GM23338 (cell line): Measurements from ENCODE around the gene GRIP2. TPM values are rescaled to one million over a fixed set of nuclear protein-coding genes. Genes with fewer than 3 reads are reported as not detected.

ENCODE experiments used
- ATAC-seq: fragments of 200-7000 bp; cut with Tn5 transposase; 3 replicates; pipeline ENCODE4 v1.9.1; 2020
- DNase-seq: peaks from one replicate; pipeline ENCODE4 v3.0.0-alpha.2; 2015; ENCODE audit warnings: low spot score
- H2AFZ ChIP-seq: fragments of 200-600 bp; sonication (generic); 2 replicates; pipeline ENCODE4 v1.8.0; 2016; ENCODE audit warnings: antibody characterized with exemption, mild to moderate bottlenecking, moderate library complexity
- H3F3A ChIP-seq: fragments of 200-600 bp; sonication (generic); replicated peaks from 2 replicates; pipeline ENCODE4 v1.8.0; 2017; ENCODE audit warnings: antibody characterized with exemption, mixed run types, low read depth
- H3K27ac ChIP-seq: fragments of 200-600 bp; sonication (generic); 2 replicates; pipeline ENCODE4 v1.6.1; 2016; ENCODE audit warnings: low read depth
- H3K27me3 ChIP-seq: fragments of 200-600 bp; sonication (generic); 2 replicates; pipeline ENCODE4 v1.8.0; 2016; ENCODE audit warnings: mild to moderate bottlenecking, mixed run types, moderate library complexity; ENCODE audit not compliant: insufficient read depth
- H3K36me3 ChIP-seq: fragments of 200-600 bp; sonication (generic); 2 replicates; pipeline ENCODE4 v1.8.0; 2016; ENCODE audit warnings: mild to moderate bottlenecking; ENCODE audit not compliant: insufficient read depth
- H3K4me1 ChIP-seq: fragments of 200-600 bp; sonication (generic); 2 replicates; pipeline ENCODE4 v1.8.0; 2016; ENCODE audit warnings: mild to moderate bottlenecking, moderate library complexity; ENCODE audit not compliant: insufficient read depth
- H3K4me2 ChIP-seq: fragments of 200-600 bp; sonication (generic); 2 replicates; pipeline ENCODE4 v1.7.1; 2017; ENCODE audit warnings: mixed run types
- H3K4me3 ChIP-seq: fragments of 200-600 bp; sonication (generic); 2 replicates; pipeline ENCODE4 v1.6.1; 2016; ENCODE audit warnings: mixed run types
- H3K79me2 ChIP-seq: fragments of 200-600 bp; sonication (generic); replicated peaks from 2 replicates; pipeline ENCODE4 v1.8.0; 2017; ENCODE audit warnings: mild to moderate bottlenecking; ENCODE audit not compliant: insufficient read depth
- H3K9me2 ChIP-seq: fragments of 200-600 bp; sonication (generic); 2 replicates; pipeline ENCODE4 v1.8.0; 2017; ENCODE audit not compliant: insufficient read depth
- H4K20me1 ChIP-seq: fragments of 200-600 bp; sonication (generic); replicated peaks from 2 replicates; pipeline ENCODE4 v1.8.0; 2017; ENCODE audit warnings: mild to moderate bottlenecking; ENCODE audit not compliant: insufficient read depth
- H3K27ac Mint-ChIP-seq: 2 replicates; pipeline ENCODE4 v1.8.0; 2020; ENCODE audit warnings: inconsistent platforms, mild to moderate bottlenecking, moderate library complexity, mixed read lengths
- H3K27me3 Mint-ChIP-seq: 3 replicates; pipeline ENCODE4 v1.8.0; 2022; ENCODE audit warnings: low read depth, mild to moderate bottlenecking, moderate library complexity, mixed read lengths, inconsistent platforms; ENCODE audit not compliant: insufficient read depth, poor library complexity
- H3K36me3 Mint-ChIP-seq: 3 replicates; pipeline ENCODE4 v1.8.0; 2021; ENCODE audit warnings: low read depth, mild to moderate bottlenecking, inconsistent platforms, moderate library complexity, mixed read lengths
- H3K4me1 Mint-ChIP-seq: 3 replicates; pipeline ENCODE4 v1.8.0; 2020; ENCODE audit warnings: mild to moderate bottlenecking, inconsistent platforms, mixed read lengths
- H3K4me3 Mint-ChIP-seq: 3 replicates; pipeline ENCODE4 v1.8.0; 2021; ENCODE audit warnings: moderate library complexity, mild to moderate bottlenecking, inconsistent platforms, mixed read lengths
- H3K9me3 Mint-ChIP-seq: 3 replicates; pipeline ENCODE4 v1.8.0; 2020; ENCODE audit warnings: moderate library complexity, mild to moderate bottlenecking, inconsistent platforms, mixed read lengths
- CREB1 ChIP-seq: fragments of 250-450 bp; sonication (Bioruptor Pico); IDR thresholded peaks from 2 replicates; pipeline ENCODE4 v1.5.0; 2020; ENCODE audit warnings: low read depth, mild to moderate bottlenecking, moderate library complexity
- EZH2phosphoT487 ChIP-seq: fragments of 200-600 bp; sonication (generic); IDR thresholded peaks from one replicate; pipeline ENCODE4 v1.8.1; 2018; ENCODE audit warnings: antibody characterized with exemption; ENCODE audit not compliant: unreplicated experiment
- JUNB ChIP-seq: IDR thresholded peaks from one replicate; pipeline ENCODE4 v1.6.1; 2016; ENCODE audit warnings: antibody characterized with exemption; ENCODE audit not compliant: unreplicated experiment
- NANOG ChIP-seq: IDR thresholded peaks from 2 replicates; pipeline ENCODE4 v1.6.1; 2016; ENCODE audit warnings: antibody characterized with exemption, borderline replicate concordance
- POLR2AphosphoS5 ChIP-seq: IDR thresholded peaks from 2 replicates; pipeline ENCODE4 v1.6.1; 2016; ENCODE audit warnings: antibody characterized with exemption, low read depth
- polyA plus RNA-seq: library from polyadenylated mRNA; unstranded; fragments of >200 nt; fragmentation: Nextera tagmentation; extraction: Ambion mirVana; gene quantifications from 2 replicates; pipeline ENCODE4 v1.2.1, GENCODE V29; 2016
- total RNA-seq: library from RNA; depleted of rRNA; stranded (reverse); fragments of >200 nt; shearing (Covaris generic); gene quantifications from 2 replicates; pipeline ENCODE4 v1.2.3, GENCODE V29; 2014
- TF ChIP-seq, protein P1 (sequence below): fragments of 250-450 bp; sonication (Bioruptor Pico); IDR thresholded peaks from 2 replicates; pipeline ENCODE4 v1.5.0; 2020; ENCODE audit warnings: mild to moderate bottlenecking, moderate library complexity
- TF ChIP-seq, protein P2 (sequence below): IDR thresholded peaks from 2 replicates; pipeline ENCODE4 v1.6.1; 2016; ENCODE audit warnings: antibody characterized with exemption

GRIP2 gene
- total and polyA plus RNA-seq, 2 experiments from 2014 or later: 3.6 to 5.8 TPM

DNA sequence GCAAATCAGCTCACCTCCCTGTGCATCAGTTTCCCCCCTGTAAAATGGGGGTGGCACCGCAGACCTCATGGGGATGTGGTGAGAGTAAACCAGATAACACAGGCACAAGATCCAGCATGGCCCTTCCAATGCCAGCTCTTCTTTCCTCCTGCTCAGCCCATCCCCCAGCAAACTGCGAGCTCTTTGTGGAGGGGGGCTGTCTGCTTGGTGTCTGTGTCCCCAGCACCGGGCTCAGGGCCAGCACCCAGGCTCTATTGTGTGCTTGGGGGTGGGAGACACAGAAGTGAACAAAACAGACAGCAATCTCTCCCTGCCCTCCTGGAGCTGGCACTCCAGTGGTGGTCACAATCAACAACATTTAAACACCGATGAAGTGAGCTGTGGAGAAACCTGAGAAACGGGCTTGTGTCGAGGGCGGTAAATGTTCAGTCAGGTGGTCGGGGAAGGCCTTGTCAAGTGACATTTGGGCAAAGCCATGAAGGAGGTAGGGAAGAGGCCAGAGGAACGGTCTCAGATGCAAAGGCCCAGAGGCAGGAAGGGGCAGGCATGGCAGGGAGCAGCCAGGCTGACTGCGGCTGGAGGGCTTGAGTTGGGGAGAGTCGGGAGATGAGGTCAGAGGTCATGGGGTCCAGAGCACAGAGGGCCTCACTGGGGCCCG lies 28.4 kb downstream of the GRIP2 start:
- H3K27me3 Mint-ChIP-seq: peaks cover 7% of the 10 kb centered on the region
- DNase-seq (no peak), ATAC-seq (no peak)
- Histone ChIP-seq H3K36me3 (no peaks in the 10 kb centered on the region), H3K27me3 (no peaks in the 10 kb centered on the region), H3K9me2 (no peaks in the 10 kb centered on the region), H3K4me2 (no peak overlapping the region), H3K4me3 (no peak overlapping the region), H4K20me1 (no peaks in the 10 kb centered on the region), H3K27ac (no peak overlapping the region), H3K79me2 (no peaks in the 10 kb centered on the region), H2AFZ (no peak overlapping the region), H3F3A (no peaks in the 10 kb centered on the region), H3K4me1 (peaks cover 4% of the 10 kb centered on the region; the same call in 1 of the 2 replicates)
- peaks cover 7% of the 10 kb centered on the region for H3K4me1 Mint-ChIP-seq
- H3K36me3 Mint-ChIP-seq: no peaks in the 10 kb centered on the region
- no peak overlapping the region for H3K27ac Mint-ChIP-seq
- H3K9me3 Mint-ChIP-seq: no peaks in the 10 kb centered on the region
- H3K4me3 Mint-ChIP-seq: no peak overlapping the region
- TF ChIP-seq, protein P1, sequence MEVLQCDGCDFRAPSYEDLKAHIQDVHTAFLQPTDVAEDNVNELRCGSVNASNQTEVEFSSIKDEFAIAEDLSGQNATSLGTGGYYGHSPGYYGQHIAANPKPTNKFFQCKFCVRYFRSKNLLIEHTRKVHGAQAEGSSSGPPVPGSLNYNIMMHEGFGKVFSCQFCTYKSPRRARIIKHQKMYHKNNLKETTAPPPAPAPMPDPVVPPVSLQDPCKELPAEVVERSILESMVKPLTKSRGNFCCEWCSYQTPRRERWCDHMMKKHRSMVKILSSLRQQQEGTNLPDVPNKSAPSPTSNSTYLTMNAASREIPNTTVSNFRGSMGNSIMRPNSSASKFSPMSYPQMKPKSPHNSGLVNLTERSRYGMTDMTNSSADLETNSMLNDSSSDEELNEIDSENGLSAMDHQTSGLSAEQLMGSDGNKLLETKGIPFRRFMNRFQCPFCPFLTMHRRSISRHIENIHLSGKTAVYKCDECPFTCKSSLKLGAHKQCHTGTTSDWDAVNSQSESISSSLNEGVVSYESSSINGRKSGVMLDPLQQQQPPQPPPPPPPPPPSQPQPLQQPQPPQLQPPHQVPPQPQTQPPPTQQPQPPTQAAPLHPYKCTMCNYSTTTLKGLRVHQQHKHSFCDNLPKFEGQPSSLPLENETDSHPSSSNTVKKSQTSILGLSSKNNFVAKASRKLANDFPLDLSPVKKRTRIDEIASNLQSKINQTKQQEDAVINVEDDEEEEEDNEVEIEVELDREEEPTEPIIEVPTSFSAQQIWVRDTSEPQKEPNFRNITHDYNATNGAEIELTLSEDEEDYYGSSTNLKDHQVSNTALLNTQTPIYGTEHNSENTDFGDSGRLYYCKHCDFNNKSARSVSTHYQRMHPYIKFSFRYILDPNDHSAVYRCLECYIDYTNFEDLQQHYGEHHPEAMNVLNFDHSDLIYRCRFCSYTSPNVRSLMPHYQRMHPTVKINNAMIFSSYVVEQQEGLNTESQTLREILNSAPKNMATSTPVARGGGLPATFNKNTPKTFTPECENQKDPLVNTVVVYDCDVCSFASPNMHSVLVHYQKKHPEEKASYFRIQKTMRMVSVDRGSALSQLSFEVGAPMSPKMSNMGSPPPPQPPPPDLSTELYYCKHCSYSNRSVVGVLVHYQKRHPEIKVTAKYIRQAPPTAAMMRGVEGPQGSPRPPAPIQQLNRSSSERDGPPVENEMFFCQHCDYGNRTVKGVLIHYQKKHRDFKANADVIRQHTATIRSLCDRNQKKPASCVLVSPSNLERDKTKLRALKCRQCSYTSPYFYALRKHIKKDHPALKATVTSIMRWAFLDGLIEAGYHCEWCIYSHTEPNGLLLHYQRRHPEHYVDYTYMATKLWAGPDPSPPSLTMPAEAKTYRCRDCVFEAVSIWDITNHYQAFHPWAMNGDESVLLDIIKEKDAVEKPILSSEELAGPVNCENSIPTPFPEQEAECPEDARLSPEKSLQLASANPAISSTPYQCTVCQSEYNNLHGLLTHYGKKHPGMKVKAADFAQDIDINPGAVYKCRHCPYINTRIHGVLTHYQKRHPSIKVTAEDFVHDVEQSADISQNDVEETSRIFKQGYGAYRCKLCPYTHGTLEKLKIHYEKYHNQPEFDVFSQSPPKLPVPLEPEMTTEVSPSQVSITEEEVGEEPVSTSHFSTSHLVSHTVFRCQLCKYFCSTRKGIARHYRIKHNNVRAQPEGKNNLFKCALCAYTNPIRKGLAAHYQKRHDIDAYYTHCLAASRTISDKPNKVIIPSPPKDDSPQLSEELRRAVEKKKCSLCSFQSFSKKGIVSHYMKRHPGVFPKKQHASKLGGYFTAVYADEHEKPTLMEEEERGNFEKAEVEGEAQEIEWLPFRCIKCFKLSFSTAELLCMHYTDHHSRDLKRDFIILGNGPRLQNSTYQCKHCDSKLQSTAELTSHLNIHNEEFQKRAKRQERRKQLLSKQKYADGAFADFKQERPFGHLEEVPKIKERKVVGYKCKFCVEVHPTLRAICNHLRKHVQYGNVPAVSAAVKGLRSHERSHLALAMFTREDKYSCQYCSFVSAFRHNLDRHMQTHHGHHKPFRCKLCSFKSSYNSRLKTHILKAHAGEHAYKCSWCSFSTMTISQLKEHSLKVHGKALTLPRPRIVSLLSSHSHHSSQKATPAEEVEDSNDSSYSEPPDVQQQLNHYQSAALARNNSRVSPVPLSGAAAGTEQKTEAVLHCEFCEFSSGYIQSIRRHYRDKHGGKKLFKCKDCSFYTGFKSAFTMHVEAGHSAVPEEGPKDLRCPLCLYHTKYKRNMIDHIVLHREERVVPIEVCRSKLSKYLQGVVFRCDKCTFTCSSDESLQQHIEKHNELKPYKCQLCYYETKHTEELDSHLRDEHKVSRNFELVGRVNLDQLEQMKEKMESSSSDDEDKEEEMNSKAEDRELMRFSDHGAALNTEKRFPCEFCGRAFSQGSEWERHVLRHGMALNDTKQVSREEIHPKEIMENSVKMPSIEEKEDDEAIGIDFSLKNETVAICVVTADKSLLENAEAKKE (CRISPR knock-in tag): no peak
- TF ChIP-seq JUNB: no peak
- TF ChIP-seq, protein P2, sequence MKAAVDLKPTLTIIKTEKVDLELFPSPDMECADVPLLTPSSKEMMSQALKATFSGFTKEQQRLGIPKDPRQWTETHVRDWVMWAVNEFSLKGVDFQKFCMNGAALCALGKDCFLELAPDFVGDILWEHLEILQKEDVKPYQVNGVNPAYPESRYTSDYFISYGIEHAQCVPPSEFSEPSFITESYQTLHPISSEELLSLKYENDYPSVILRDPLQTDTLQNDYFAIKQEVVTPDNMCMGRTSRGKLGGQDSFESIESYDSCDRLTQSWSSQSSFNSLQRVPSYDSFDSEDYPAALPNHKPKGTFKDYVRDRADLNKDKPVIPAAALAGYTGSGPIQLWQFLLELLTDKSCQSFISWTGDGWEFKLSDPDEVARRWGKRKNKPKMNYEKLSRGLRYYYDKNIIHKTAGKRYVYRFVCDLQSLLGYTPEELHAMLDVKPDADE: no peak
- TF ChIP-seq NANOG: no peak
- no peak for TF ChIP-seq CREB1
- TF ChIP-seq EZH2phosphoT487: no peak
- no peak for TF ChIP-seq POLR2AphosphoS5
